SW480 (cell line): ENCODE measurements around the gene FXYD2.
A peak's percentile ranks its signal among the peaks of the same experiment; 100 is the strongest.
"Not testable (repeated sequence)": the region's sequence is repeated elsewhere in the genome, so short reads cannot be mapped to it uniquely, and the experiment has no call there.

Experiments used
- DNase-seq: peaks from one replicate; pipeline ENCODE4 v3.0.0-alpha.2; 2016; ENCODE audit warnings: low spot score

FXYD2 gene

GRCh38 chr11:117820516-117820915, 4.0 kb downstream of the FXYD2 start:
- no peak for DNase-seq

GRCh38 chr11:117820071-117820470, 4.5 kb downstream of the FXYD2 start:
- no peak for DNase-seq

GRCh38 chr11:117819096-117820040, 5.2 kb downstream of the FXYD2 start:
- peak; percentile 78 for DNase-seq

GRCh38 chr11:117818041-117818873, 6.3 kb downstream of the FXYD2 start:
- peak; percentile 63 for DNase-seq

- DNase-seq, result peak; percentile 65
Measured at GRCh38 chr11:117817368-117818040, 7.0 kb downstream of the FXYD2 start.

- no peak for DNase-seq
Measured at GRCh38 chr11:117816846-117817367, 7.6 kb downstream of the FXYD2 start.

GRCh38 chr11:117816151-117816741, 8.3 kb downstream of the FXYD2 start:
- DNase-seq, result peak; percentile 59

- no peak for DNase-seq
Measured at GRCh38 chr11:117815262-117815803, 9.2 kb downstream of the FXYD2 start.

- DNase-seq, result peak; percentile 44
Measured at GRCh38 chr11:117814766-117815261, 9.7 kb downstream of the FXYD2 start.

- DNase-seq, result no peak
Measured at GRCh38 chr11:117814204-117814765, 10.3 kb downstream of the FXYD2 start.

GRCh38 chr11:117810056-117810451, 14.5 kb downstream of the FXYD2 start:
- DNase-seq, result not testable (repeated sequence)

- DNase-seq, result peak; percentile 92
Measured at GRCh38 chr11:117809236-117810055, 15.1 kb downstream of the FXYD2 start.

- peak; percentile 65 for DNase-seq
Measured at GRCh38 chr11:117808784-117809183, 15.8 kb downstream of the FXYD2 start.

GRCh38 chr11:117807482-117808327, 16.8 kb downstream of the FXYD2 start:
- peak; percentile 54 for DNase-seq

GRCh38 chr11:117806846-117807245, 17.7 kb downstream of the FXYD2 start:
- DNase-seq, result no peak

- no peak for DNase-seq
Measured at GRCh38 chr11:117805045-117805444, 19.5 kb downstream of the FXYD2 start.

GRCh38 chr11:117803896-117804295, 20.6 kb downstream of the FXYD2 start:
- DNase-seq, result no peak

GRCh38 chr11:117799634-117800033, 24.9 kb downstream of the FXYD2 start:
- no peak for DNase-seq
